Measurements from ENCODE around the gene TMPRSS2. TPM values are rescaled to one million over a fixed set of nuclear protein-coding genes. Genes with fewer than 3 reads are reported as not detected.
A peak's percentile ranks its signal among the peaks of the same experiment; 100 is the strongest.
"Not testable (repeated sequence)": the region's sequence is repeated elsewhere in the genome, so short reads cannot be mapped to it uniquely, and the experiment has no call there.

TMPRSS2 gene
- total RNA-seq, 2 donors from 2014 or later: not detected

- no peaks in the 10 kb centered on the region for H3K27me3 Mint-ChIP-seq
- no peak overlapping the region for H3K27ac Mint-ChIP-seq
- H3K4me1 Mint-ChIP-seq (ENCODE audit: low read depth in 2 of 2): peaks cover 8 to 15% of the 10 kb centered on the region in 2 donors
- no peak overlapping the region for H3K4me3 Mint-ChIP-seq
- DNase-seq (ENCODE audit: low spot score): no peak
- H3K9me3 Mint-ChIP-seq: no peaks in the 10 kb centered on the region
- no peak for ATAC-seq
- H3K36me3 Mint-ChIP-seq: peaks cover 2% of the 10 kb centered on the region
Observed at GRCh38 chr21:41428311-41428710, 79.6 kb downstream of the TMPRSS2 start.

GRCh38 chr21:41427556-41427955 is 80.4 kb downstream of the TMPRSS2 start:
- Mint-ChIP-seq H3K9me3 (no peaks in the 10 kb centered on the region), H3K4me1 (ENCODE audit: low read depth in 2 of 2) (peaks cover 9 to 15% of the 10 kb centered on the region in 2 donors), H3K27ac (no peak overlapping the region), H3K27me3 (no peaks in the 10 kb centered on the region), H3K36me3 (no peaks in the 10 kb centered on the region), H3K4me3 (peak overlapping the region; percentile 94)
- ATAC-seq (no peak), DNase-seq (ENCODE audit: low spot score) (peak; percentile 56)

- Mint-ChIP-seq H3K27me3 (no peaks in the 10 kb centered on the region), H3K4me3 (peak overlapping the region; percentile 94), H3K9me3 (no peaks in the 10 kb centered on the region), H3K36me3 (no peaks in the 10 kb centered on the region), H3K4me1 (ENCODE audit: low read depth in 2 of 2) (peaks cover 9 to 15% of the 10 kb centered on the region in 2 donors), H3K27ac (peak overlapping the region in 1 of 2 donors; percentile 71)
- DNase-seq (ENCODE audit: low spot score): peak; percentile 51
- no peak for ATAC-seq
Observed at GRCh38 chr21:41426676-41427404, 81.1 kb downstream of the TMPRSS2 start.

GRCh38 chr21:41425954-41426675 is 81.8 kb downstream of the TMPRSS2 start, which contains the start of gene MX1:
TSS of gene MX1 (plus strand) at chr21:41426239. CDS start at chr21:41432071, 5,832 bp downstream.
- no peaks in the 10 kb centered on the region for H3K36me3 Mint-ChIP-seq
- ATAC-seq (peak; percentile 97 to 99), DNase-seq (ENCODE audit: low spot score) (peak; percentile 87)
- H3K27me3 Mint-ChIP-seq: no peaks in the 10 kb centered on the region
- H3K4me3 Mint-ChIP-seq: peak within 1 kb of the TSS; percentile 94
- H3K9me3 Mint-ChIP-seq: no peaks in the 10 kb centered on the region
- H3K27ac Mint-ChIP-seq: peak within 1 kb of the TSS; percentile 71 to 80
- peaks cover 11 to 15% of the 10 kb centered on the region in 2 donors for H3K4me1 Mint-ChIP-seq (ENCODE audit: low read depth in 2 of 2)

GRCh38 chr21:41425588-41425953 is 82.4 kb downstream of the TMPRSS2 start:
- ATAC-seq (no peak), DNase-seq (ENCODE audit: low spot score) (no peak)
- Mint-ChIP-seq H3K27ac (peak overlapping the region; percentile 71 to 80), H3K27me3 (no peaks in the 10 kb centered on the region), H3K36me3 (no peaks in the 10 kb centered on the region), H3K4me3 (peak overlapping the region; percentile 94), H3K9me3 (no peaks in the 10 kb centered on the region), H3K4me1 (ENCODE audit: low read depth in 2 of 2) (peaks cover 17 to 20% of the 10 kb centered on the region in 2 donors)

- H3K9me3 Mint-ChIP-seq; H3K36me3 Mint-ChIP-seq; H3K27ac Mint-ChIP-seq; H3K4me3 Mint-ChIP-seq; DNase-seq (ENCODE audit: low spot score); ATAC-seq; H3K27me3 Mint-ChIP-seq: not testable (repeated sequence)
- peaks cover 19 to 27% of the 10 kb centered on the region in 2 donors for H3K4me1 Mint-ChIP-seq (ENCODE audit: low read depth in 2 of 2)
Observed at GRCh38 chr21:41423305-41423636, 84.7 kb downstream of the TMPRSS2 start.

- Mint-ChIP-seq H3K27ac (no peak overlapping the region), H3K4me3 (no peak overlapping the region), H3K27me3 (no peaks in the 10 kb centered on the region), H3K9me3 (no peaks in the 10 kb centered on the region), H3K4me1 (ENCODE audit: low read depth in 2 of 2) (peaks cover 19 to 27% of the 10 kb centered on the region in 2 donors), H3K36me3 (no peaks in the 10 kb centered on the region)
- ATAC-seq: no peak
- DNase-seq (ENCODE audit: low spot score): no peak
Observed at GRCh38 chr21:41422546-41423304, 85.2 kb downstream of the TMPRSS2 start.

- peak overlapping the region; percentile 79 to 90 for H3K27ac Mint-ChIP-seq
- not testable (repeated sequence) for H3K9me3 Mint-ChIP-seq; H3K36me3 Mint-ChIP-seq; H3K27me3 Mint-ChIP-seq; DNase-seq (ENCODE audit: low spot score); ATAC-seq
- peak overlapping the region; percentile 91 for H3K4me3 Mint-ChIP-seq
- peaks cover 19 to 23% of the 10 kb centered on the region in 2 donors for H3K4me1 Mint-ChIP-seq (ENCODE audit: low read depth in 2 of 2)
Observed at GRCh38 chr21:41420998-41421397, 87.0 kb downstream of the TMPRSS2 start.

- DNase-seq (ENCODE audit: low spot score): peak; percentile 76
- no peaks in the 10 kb centered on the region for H3K27me3 Mint-ChIP-seq
- no peaks in the 10 kb centered on the region for H3K36me3 Mint-ChIP-seq
- H3K9me3 Mint-ChIP-seq: no peaks in the 10 kb centered on the region
- peaks cover 18 to 19% of the 10 kb centered on the region in 2 donors for H3K4me1 Mint-ChIP-seq (ENCODE audit: low read depth in 2 of 2)
- H3K27ac Mint-ChIP-seq: peak overlapping the region; percentile 79 to 90
- ATAC-seq: peak; percentile 73 to 83
- H3K4me3 Mint-ChIP-seq: peak overlapping the region; percentile 91
Observed at GRCh38 chr21:41419921-41420862, 87.8 kb downstream of the TMPRSS2 start.

GRCh38 chr21:41418956-41419680 is 88.8 kb downstream of the TMPRSS2 start:
- H3K27ac Mint-ChIP-seq: peak overlapping the region in 1 of 2 donors; percentile 34
- H3K36me3 Mint-ChIP-seq: peaks cover 1% of the 10 kb centered on the region
- H3K4me3 Mint-ChIP-seq: peak overlapping the region; percentile 39
- no peak for ATAC-seq
- H3K9me3 Mint-ChIP-seq: no peaks in the 10 kb centered on the region
- peaks cover 1 to 3% of the 10 kb centered on the region in 2 donors for H3K27me3 Mint-ChIP-seq
- DNase-seq (ENCODE audit: low spot score): no peak
- H3K4me1 Mint-ChIP-seq (ENCODE audit: low read depth in 2 of 2): peaks cover 16% of the 10 kb centered on the region in 2 donors

- Mint-ChIP-seq H3K27me3 (peaks cover 5 to 10% of the 10 kb centered on the region in 2 donors), H3K4me1 (ENCODE audit: low read depth in 2 of 2) (peaks cover 13 to 18% of the 10 kb centered on the region in 2 donors), H3K9me3 (no peaks in the 10 kb centered on the region), H3K4me3 (no peak overlapping the region), H3K27ac (no peak overlapping the region), H3K36me3 (peaks cover 6% of the 10 kb centered on the region)
- ATAC-seq: no peak
- no peak for DNase-seq (ENCODE audit: low spot score)
Observed at GRCh38 chr21:41418393-41418792, 89.6 kb downstream of the TMPRSS2 start.

GRCh38 chr21:41417505-41417904 is 90.5 kb downstream of the TMPRSS2 start:
- not testable (repeated sequence) for H3K36me3 Mint-ChIP-seq; DNase-seq (ENCODE audit: low spot score); H3K4me3 Mint-ChIP-seq; H3K27ac Mint-ChIP-seq; H3K9me3 Mint-ChIP-seq; ATAC-seq
- peaks cover 12 to 16% of the 10 kb centered on the region in 2 donors for H3K4me1 Mint-ChIP-seq (ENCODE audit: low read depth in 2 of 2)
- H3K27me3 Mint-ChIP-seq: peaks cover 8 to 19% of the 10 kb centered on the region in 2 donors
